H9 (cell line): ENCODE data around the gene KLF13. TPM values are rescaled to one million over a fixed set of nuclear protein-coding genes. Genes with fewer than 3 reads are reported as not detected.

Experiments used
- DNase-seq: peaks from one replicate; pipeline ENCODE4 v3.0.0-alpha.2; 2017
- H2AFZ ChIP-seq: one replicate; pipeline ENCODE4 v1.6.1; 2013; ENCODE audit warnings: mild to moderate bottlenecking, low read length, control low read depth, moderate library complexity
- H2AK5ac ChIP-seq: 2 replicates; pipeline ENCODE4 v1.6.1; 2013; ENCODE audit warnings: low read length, control low read depth, mixed read lengths; ENCODE audit not compliant: insufficient read length
- H2BK120ac ChIP-seq: one replicate; pipeline ENCODE4 v1.6.1; 2013; ENCODE audit warnings: low read depth, mild to moderate bottlenecking, low read length, control low read depth, inconsistent platforms; ENCODE audit not compliant: poor library complexity, severe bottlenecking
- H2BK12ac ChIP-seq: 2 replicates; pipeline ENCODE4 v1.6.1; 2013; ENCODE audit warnings: low read length, control low read depth, mixed read lengths, low read depth; ENCODE audit not compliant: insufficient read length
- H2BK15ac ChIP-seq: 2 replicates; pipeline ENCODE4 v1.6.1; 2013; ENCODE audit warnings: low read depth, low read length, control low read depth
- H2BK20ac ChIP-seq: one replicate; pipeline ENCODE4 v1.6.1; 2013; ENCODE audit warnings: low read depth, mild to moderate bottlenecking, low read length, control low read depth, inconsistent platforms; ENCODE audit not compliant: poor library complexity, severe bottlenecking
- H2BK5ac ChIP-seq: 2 replicates; pipeline ENCODE4 v1.6.1; 2013; ENCODE audit warnings: low read length, control low read depth, mixed read lengths; ENCODE audit not compliant: insufficient read length
- H3K14ac ChIP-seq: 2 replicates; pipeline ENCODE4 v1.6.1; 2013; ENCODE audit warnings: low read length, control low read depth; ENCODE audit not compliant: insufficient read depth
- H3K18ac ChIP-seq: 2 replicates; pipeline ENCODE4 v1.6.1; 2013; ENCODE audit warnings: low read depth, mild to moderate bottlenecking, mixed read lengths, low read length, control low read depth; ENCODE audit not compliant: insufficient read length
- H3K23ac ChIP-seq: 2 replicates; pipeline ENCODE4 v1.6.1; 2013; ENCODE audit warnings: low read length, control low read depth, mixed read lengths, low read depth; ENCODE audit not compliant: insufficient read length
- H3K23me2 ChIP-seq: 2 replicates; pipeline ENCODE4 v1.6.1; 2013; ENCODE audit warnings: low read depth, mild to moderate bottlenecking, mixed read lengths, low read length, control low read depth; ENCODE audit not compliant: insufficient read length, poor library complexity, severe bottlenecking
- H3K27ac ChIP-seq: 2 replicates; pipeline ENCODE4 v1.5.1; 2013; ENCODE audit warnings: low read length, control low read depth, mixed read lengths, low read depth; ENCODE audit not compliant: insufficient read length
- H3K27me3 ChIP-seq: 2 replicates; pipeline ENCODE4 v1.6.1; 2013; ENCODE audit warnings: low read length, control low read depth, inconsistent platforms; ENCODE audit not compliant: insufficient read depth
- H3K4ac ChIP-seq: 2 replicates; pipeline ENCODE4 v1.6.1; 2013; ENCODE audit warnings: low read depth, mild to moderate bottlenecking, control low read depth, inconsistent platforms, low read length, moderate library complexity
- H3K4me1 ChIP-seq: 2 replicates; pipeline ENCODE4 v1.6.1; 2013; ENCODE audit warnings: low read length, control low read depth, inconsistent platforms; ENCODE audit not compliant: insufficient read depth
- H3K4me2 ChIP-seq: 2 replicates; pipeline ENCODE4 v1.6.1; 2013; ENCODE audit warnings: low read length, control low read depth, mixed read lengths; ENCODE audit not compliant: insufficient read length, insufficient read depth
- H3K56ac ChIP-seq: 2 replicates; pipeline ENCODE4 v1.6.1; 2013; ENCODE audit warnings: low read depth, mild to moderate bottlenecking, mixed read lengths, low read length, control low read depth; ENCODE audit not compliant: insufficient read length
- H3K79me1 ChIP-seq: 2 replicates; pipeline ENCODE4 v1.6.1; 2013; ENCODE audit warnings: low read depth, mild to moderate bottlenecking, moderate library complexity, low read length, control low read depth, inconsistent platforms; ENCODE audit not compliant: insufficient read depth, poor library complexity, severe bottlenecking
- H3K79me2 ChIP-seq: 2 replicates; pipeline ENCODE4 v1.6.1; 2013; ENCODE audit warnings: low read length, control low read depth, inconsistent platforms; ENCODE audit not compliant: insufficient read depth
- H3K9ac ChIP-seq: 2 replicates; pipeline ENCODE4 v1.6.1; 2013; ENCODE audit warnings: low read length, control low read depth, mixed read lengths; ENCODE audit not compliant: insufficient read length; ENCODE audit errors: extremely low read depth
- H3K9me3 ChIP-seq: one replicate; pipeline ENCODE4 v1.6.1; 2013; ENCODE audit warnings: low read depth, low read length, inconsistent platforms; ENCODE audit not compliant: control insufficient read depth
- H3T11ph ChIP-seq: one replicate; pipeline ENCODE4 v1.6.1; 2013; ENCODE audit warnings: mild to moderate bottlenecking, low read length, control low read depth, inconsistent platforms
- H4K20me1 ChIP-seq: one replicate; pipeline ENCODE4 v1.6.1; 2013; ENCODE audit not compliant: control insufficient read depth, insufficient read length, insufficient read depth
- H4K5ac ChIP-seq: 2 replicates; pipeline ENCODE4 v1.6.1; 2013; ENCODE audit warnings: low read depth, mild to moderate bottlenecking, mixed read lengths, low read length, control low read depth; ENCODE audit not compliant: insufficient read length
- H4K8ac ChIP-seq: replicated peaks from 2 replicates; pipeline ENCODE4 v1.6.1; 2013; ENCODE audit warnings: low read length, control low read depth, mixed read lengths, low read depth; ENCODE audit not compliant: insufficient read length
- H4K91ac ChIP-seq: 2 replicates; pipeline ENCODE4 v1.6.1; 2013; ENCODE audit warnings: low read depth, mild to moderate bottlenecking, moderate library complexity, mixed read lengths, low read length, control low read depth; ENCODE audit not compliant: insufficient read length
- H3K27ac Mint-ChIP-seq, 3 experiments: 2 replicates in 2 of 3; 3 replicates in 1 of 3; pipeline ENCODE4 v1.8.0; 2020 to 2021; ENCODE audit warnings: mixed read lengths in 3 of 3, mild to moderate bottlenecking in 1 of 3, moderate library complexity in 1 of 3
- H3K27me3 Mint-ChIP-seq: 2 replicates; pipeline ENCODE4 v1.8.0; 2021; ENCODE audit warnings: low read depth, mild to moderate bottlenecking, moderate library complexity, mixed read lengths
- H3K36me3 Mint-ChIP-seq, 3 experiments: 2 replicates in 2 of 3; 3 replicates in 1 of 3; pipeline ENCODE4 v1.8.0; 2020 to 2021; ENCODE audit warnings: low read depth in 3 of 3, mixed read lengths in 3 of 3; ENCODE audit not compliant: insufficient read depth in 1 of 3
- H3K4me1 Mint-ChIP-seq, 2 experiments: 2 replicates each; pipeline ENCODE4 v1.8.0; 2020; ENCODE audit warnings: mixed read lengths in 2 of 2
- H3K4me3 Mint-ChIP-seq, 2 experiments: 2 replicates in 1 of 2; 3 replicates in 1 of 2; pipeline ENCODE4 v1.8.0; 2020 to 2021; ENCODE audit warnings: mild to moderate bottlenecking in 2 of 2, mixed read lengths in 2 of 2, moderate library complexity in 1 of 2
- H3K9me3 Mint-ChIP-seq, 2 experiments: 2 replicates in 1 of 2; 3 replicates in 1 of 2; pipeline ENCODE4 v1.8.0; 2020; ENCODE audit warnings: mild to moderate bottlenecking in 2 of 2, mixed read lengths in 2 of 2, moderate library complexity in 1 of 2
- WGBS: extraction: QIAGEN DNeasy Blood & Tissue Kit; methylation state at CpG from one replicate; pipeline ENCODE4 v1.1.7; 2013; ENCODE audit warnings: missing lambda C conversion rate, low lambda C conversion rate, mixed read lengths; ENCODE audit not compliant: insufficient read length; ENCODE audit errors: extremely low coverage; 5-methylcytosine and 5-hydroxymethylcytosine counted together
- total RNA-seq: library from RNA; stranded (reverse); gene quantifications from 2 replicates; pipeline ENCODE4 v1.2.1, GENCODE V29; 2021
- TF ChIP-seq, protein P1 (sequence below): fragments of 200-600 bp; sonication (generic); conservative IDR thresholded peaks from 3 replicates; pipeline ENCODE4 v1.8.0; 2021; ENCODE audit warnings: antibody characterized with exemption, mild to moderate bottlenecking

The KLF13 gene
- total RNA-seq, 1 experiment from 2014 or later = 33.4 TPM

DNA sequence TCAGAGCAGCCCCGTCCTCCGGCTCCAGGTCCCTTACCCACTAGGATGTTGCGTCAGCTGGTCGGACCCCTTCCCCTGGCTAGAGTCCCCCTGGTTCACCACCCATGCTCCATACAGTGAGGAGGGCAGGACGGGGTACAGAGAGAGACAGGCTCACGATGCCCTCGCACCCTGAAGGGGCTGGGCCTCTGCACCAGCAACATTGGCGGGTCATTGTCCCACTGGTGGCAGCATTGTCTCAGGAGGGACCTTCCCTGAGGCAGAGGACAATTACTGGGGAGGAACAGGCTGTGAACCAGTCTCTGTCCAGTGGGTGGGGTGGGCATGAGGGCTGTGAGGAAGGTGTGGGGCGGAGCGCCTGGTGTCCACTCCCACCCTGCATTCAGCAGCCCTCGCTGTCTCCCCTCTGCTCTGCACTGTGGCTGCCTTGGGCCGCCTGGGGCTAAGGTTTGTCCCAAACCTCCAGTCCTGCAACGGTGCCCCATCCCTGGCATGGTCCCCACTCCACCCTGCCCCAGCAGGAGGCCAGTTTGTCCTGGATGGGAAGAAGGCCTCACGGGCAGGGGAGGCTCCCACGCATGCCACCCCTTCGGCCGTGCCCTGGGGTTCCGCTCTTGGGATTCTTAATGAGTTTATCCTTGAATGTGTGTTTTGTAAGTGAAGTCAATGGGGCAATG is 48.0 kb upstream of the KLF13 start:
- Histone ChIP-seq H3K23ac (no peak overlapping the region), H3K79me1 (no peaks in the 10 kb centered on the region), H3K79me2 (no peaks in the 10 kb centered on the region), H4K8ac (no peak overlapping the region), H2BK20ac (no peak overlapping the region), H3K56ac (no peak overlapping the region), H2BK120ac (no peak overlapping the region), H2BK5ac (no peak overlapping the region), H3K9me3 (no peaks in the 10 kb centered on the region), H4K5ac (no peak overlapping the region), H3K18ac (no peak overlapping the region), H3K4me2 (no peak overlapping the region), H4K91ac (no peak overlapping the region), H3K4ac (no peak overlapping the region), H3K23me2 (no peaks in the 10 kb centered on the region), H2BK12ac (no peak overlapping the region), H2AK5ac (no peak overlapping the region), H2AFZ (no peak overlapping the region), H3K27me3 (no peaks in the 10 kb centered on the region), H3K9ac (no peak overlapping the region), H3K27ac (no peak overlapping the region), H3T11ph (no peak overlapping the region), H4K20me1 (no peaks in the 10 kb centered on the region), H3K14ac (no peak overlapping the region; the same call in 1 of the 2 replicates), H2BK15ac (no peak overlapping the region), H3K4me1 (no peaks in the 10 kb centered on the region)
- Mint-ChIP-seq H3K4me3 (no peak overlapping the region), H3K27me3 (peaks cover 6% of the 10 kb centered on the region), H3K4me1 (peaks cover 13 to 38% of the 10 kb centered on the region in 2 experiments), H3K27ac (no peak overlapping the region), H3K9me3 (no peaks in the 10 kb centered on the region; a peak in 1 of 5 replicates), H3K36me3 (no peaks in the 10 kb centered on the region)
- TF ChIP-seq, protein P1, sequence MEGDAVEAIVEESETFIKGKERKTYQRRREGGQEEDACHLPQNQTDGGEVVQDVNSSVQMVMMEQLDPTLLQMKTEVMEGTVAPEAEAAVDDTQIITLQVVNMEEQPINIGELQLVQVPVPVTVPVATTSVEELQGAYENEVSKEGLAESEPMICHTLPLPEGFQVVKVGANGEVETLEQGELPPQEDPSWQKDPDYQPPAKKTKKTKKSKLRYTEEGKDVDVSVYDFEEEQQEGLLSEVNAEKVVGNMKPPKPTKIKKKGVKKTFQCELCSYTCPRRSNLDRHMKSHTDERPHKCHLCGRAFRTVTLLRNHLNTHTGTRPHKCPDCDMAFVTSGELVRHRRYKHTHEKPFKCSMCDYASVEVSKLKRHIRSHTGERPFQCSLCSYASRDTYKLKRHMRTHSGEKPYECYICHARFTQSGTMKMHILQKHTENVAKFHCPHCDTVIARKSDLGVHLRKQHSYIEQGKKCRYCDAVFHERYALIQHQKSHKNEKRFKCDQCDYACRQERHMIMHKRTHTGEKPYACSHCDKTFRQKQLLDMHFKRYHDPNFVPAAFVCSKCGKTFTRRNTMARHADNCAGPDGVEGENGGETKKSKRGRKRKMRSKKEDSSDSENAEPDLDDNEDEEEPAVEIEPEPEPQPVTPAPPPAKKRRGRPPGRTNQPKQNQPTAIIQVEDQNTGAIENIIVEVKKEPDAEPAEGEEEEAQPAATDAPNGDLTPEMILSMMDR = no peak
- DNase-seq = no peak
- no CpG with 5 or more reads among the region's 18 CpGs for WGBS
